ENCODE data around the gene CAV1.
"Not testable (repeated sequence)": the region's sequence is repeated elsewhere in the genome, so short reads cannot be mapped to it uniquely, and the experiment has no call there.

Gene CAV1

GRCh38 chr7:116584721-116585120 lies 59.9 kb downstream of the CAV1 start:
- DNase-seq, result no peak

- DNase-seq, result no peak
Measured at GRCh38 chr7:116585392-116585791, 60.6 kb downstream of the CAV1 start.

DNA sequence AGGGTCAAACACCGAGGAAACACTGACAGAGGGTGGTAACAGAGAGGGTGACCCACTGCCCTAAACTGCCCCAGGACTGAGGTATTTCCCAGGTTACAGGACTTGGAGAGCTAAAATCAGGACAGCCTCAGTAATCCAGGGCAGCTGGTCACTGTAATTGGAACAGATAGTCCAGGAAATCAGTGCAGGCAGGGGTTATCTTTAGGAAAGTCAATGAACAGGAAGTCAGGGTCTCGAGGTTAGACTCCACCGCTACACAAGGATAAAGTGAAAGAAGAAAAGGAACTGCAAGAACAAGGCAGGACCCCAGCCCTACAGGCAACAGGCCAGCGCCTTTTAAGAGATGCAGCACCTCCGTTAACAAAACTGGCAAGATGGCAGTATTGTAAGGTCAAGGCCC lies 61.1 kb downstream of the CAV1 start:
- no peak for DNase-seq

DNA sequence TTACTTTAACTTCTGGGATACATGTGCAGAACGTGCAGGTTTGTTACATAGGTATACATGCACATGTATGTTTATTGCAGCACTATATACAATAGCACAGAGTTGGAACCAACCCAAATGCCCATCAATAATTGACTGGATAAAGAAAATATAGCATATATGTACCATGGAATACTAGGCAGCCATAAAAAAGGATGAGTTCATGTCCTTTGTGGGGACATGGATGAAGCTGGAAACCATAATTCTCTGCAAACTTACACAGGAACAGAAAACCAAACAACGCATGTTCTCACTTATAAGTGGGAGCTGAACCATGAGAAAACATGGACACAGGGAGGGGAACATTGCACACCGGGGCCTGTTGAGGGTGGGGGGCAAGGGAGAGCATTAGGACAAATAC lies 62.4 kb downstream of the CAV1 start:
- not testable (repeated sequence) for DNase-seq

GRCh38 chr7:116588225-116588624 lies 63.4 kb downstream of the CAV1 start:
- DNase-seq, result peak in 1 of 2 donors; percentile 30

DNA sequence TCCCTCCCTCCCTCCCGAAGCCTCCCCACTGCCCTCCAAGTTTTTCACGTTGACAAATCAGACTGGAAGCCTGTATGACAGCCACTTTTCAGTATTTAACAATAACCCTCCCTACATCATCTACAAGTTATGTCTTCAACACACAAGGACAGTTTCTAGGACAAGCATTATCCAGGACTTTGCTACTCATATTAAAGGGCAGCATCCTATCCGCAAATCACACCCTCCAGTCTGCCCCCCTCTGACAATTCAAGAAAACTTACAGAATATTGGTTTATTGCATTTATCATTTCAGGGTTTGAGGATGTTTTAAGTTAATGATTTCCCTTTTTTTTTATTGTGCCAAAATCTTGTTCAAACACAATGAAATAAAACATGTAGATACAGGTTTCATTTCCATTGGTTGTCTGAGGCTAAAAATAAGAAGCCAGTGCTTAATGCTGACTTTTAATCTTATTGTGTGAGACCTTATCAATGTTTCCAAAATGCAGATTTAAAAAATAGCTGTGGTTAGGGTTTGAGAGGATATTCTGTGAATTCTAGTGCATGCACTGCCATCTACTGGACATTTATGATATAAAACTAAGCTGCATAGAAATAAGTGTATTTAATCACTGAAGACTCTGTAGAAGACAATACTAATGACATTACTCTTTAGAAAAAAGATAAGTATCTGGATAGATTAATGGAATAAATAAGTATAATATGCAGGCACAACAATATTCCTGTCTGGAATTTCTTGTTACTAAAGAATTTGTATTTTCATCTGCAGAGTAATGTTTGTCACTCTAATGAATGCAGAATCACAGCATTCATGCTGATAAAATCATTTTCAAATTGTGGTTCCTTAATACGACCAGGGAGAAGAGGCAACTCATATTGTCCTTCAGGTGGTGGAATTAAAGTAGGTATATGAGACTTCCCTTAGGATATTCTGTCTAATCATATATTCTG lies 64.1 kb downstream of the CAV1 start:
- no peak for DNase-seq

DNA sequence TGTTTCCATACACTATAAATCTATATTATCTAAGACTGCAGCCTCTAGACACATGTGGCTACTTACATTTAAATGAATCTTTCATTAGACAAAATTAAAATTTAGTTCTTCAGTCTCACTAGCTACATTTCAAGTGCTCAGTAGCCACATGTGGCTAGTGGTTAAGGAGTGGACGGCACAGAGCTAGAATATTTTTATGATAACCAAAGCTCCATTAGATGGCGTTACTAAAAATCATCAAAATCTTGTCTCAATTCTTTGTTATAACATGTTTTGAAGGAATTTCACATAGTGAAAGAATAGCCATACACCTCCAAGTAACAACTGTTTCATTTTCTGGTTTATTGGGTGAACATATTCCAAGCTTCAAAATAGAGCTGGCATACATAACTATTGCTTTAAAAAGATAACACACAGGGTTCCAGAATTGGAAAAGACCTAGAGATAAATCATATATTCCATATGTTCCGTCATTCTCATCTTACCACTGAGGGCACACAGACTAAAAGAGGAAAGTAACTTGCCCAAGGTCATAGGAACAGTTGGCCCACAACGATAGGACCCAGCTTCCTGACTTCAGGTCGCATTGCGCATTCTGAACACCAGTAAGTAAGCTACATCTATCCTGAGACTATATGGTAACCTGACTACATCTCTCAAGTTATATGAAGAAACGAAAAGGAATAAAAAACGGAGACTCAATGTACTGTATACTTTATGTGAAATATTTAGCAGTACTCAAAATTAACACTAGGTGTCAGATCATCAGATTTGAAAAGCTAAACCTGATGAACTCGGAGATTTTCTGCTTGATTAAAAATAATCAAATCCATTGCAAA lies 66.6 kb downstream of the CAV1 start:
- no peak for DNase-seq

DNA sequence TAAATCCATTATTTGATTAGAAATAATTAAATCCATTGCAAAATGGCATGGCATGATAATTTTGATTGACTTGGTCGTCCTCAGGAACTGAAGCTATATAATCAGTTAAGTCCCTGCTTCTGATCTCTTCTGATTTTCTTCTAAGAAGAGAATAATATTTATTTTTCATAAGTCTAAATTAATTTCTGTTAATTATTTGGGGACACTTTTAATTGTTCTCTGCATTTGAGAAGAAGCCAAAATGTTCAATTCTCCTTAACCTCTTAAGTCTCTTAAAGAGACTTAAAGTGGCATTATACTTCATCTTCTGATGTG lies 67.2 kb downstream of the CAV1 start:
- no peak for DNase-seq

DNA sequence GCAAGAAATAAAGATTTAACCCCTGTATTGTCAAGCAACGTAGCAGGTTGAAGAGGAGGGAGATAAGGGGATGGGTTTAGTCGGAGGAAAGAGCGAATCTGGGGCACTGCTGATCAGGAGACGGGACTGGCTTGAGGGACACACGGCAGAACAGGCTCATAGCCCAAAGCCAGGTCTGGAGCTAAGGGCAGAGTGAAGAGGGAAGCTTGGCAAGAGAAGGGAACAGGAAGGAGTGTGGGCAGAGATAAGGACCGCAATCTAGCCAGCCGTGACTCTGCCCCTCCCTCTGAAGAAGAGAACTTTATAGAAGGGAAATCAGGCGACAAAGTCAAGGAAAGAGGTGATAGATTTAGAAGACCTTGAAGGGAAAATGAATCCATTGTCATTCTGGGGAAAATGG lies 67.6 kb downstream of the CAV1 start:
- no peak for DNase-seq

- DNase-seq, result no peak
Measured at GRCh38 chr7:116593359-116594075, 68.7 kb downstream of the CAV1 start.

DNA sequence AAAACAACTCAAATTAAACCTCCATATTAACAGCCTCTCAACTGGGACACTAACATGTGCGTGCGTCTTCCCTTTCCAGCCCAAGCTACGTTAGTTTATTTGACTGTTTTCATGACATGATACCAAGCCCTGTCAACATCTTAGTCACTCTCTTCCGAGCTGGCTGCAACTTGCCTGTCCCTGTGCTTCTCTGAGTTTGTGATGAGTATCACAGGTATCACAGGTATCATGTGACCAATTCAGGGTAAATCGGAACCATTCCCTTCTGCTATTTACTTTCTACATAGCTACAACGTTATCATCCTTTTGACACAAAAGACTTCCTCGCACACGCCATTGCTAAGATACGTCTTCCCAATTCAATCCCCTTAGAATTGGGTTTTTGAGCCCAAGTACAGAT lies 70.2 kb downstream of the CAV1 start:
- DNase-seq, result no peak

DNA sequence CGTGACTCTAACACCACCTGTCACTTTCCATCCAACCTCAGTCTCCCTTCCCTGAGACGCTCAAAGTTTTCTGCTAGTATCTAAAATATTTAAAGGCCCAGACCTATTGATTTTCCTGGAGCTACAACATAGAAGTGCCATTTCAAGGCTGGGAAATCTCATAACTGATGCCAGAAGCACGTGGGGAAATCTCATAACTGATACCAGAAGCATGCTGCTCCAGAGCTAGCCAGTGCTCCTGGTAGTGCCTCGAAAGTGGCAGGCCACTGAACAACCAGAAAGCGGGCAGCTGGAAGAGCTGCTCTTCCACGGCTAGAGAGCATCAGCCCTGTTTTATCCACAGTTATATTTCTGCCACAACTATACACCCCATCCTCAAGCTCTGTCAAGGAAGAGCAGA lies 72.5 kb downstream of the CAV1 start:
- DNase-seq, result no peak

DNA sequence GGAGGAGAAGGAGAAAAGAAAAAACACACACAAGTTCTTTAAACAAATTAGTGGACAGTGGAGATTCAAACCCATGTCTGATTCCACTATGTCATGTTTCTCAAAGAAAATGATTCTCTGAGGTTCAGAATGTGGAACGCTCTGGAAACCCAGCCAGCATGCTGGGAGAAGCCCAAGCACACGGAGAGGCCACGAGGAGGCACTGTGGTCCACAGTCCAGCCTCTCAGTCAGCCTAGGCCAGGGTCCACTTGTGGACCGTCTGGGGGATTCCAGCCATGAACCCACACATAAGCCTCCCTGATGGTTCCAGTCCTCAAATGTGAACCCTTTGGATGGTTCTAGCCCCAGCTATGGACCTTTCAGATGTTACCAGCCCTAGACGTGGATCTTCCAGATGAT lies 73.4 kb downstream of the CAV1 start:
- DNase-seq, result no peak

DNA sequence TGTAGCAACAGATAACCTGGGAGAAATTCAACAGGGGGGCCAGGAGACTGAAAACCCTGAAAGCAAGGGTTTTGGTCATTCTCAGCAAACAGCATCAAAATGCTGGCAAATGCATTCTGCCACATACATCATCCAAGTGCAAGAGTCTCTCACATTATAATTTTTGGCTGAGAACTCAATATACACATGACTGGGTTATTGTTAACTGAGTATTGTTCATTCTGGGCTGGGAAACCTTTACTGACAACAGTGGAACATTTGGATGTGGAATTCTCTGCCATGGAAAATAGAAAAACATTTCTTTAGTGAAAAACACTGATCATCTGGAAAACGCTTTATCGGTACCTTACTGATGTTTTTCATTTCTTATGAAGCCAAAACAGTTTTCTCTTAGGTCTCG lies 74.0 kb downstream of the CAV1 start:
- no peak for DNase-seq

DNA sequence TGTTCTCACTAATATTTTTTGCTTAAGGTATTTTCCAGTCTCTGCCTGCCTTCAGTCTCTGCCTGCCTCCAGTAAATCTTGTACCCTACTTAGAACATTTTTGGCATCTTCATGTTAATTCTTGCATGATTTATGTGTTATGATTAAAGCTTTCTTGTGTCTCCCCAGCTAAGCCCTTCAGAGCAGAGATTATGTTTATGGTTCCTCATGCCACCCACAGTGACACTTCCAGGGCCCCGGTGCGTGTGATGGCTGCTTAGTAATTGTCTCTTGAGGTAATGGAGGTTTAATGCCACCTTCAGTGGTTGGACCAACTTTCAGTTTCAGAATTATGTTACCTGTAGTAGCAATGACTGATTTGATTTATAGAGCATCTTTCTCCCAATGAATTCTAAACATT lies 76.6 kb downstream of the CAV1 start:
- DNase-seq, result peak in 1 of 2 donors; percentile 24

DNA sequence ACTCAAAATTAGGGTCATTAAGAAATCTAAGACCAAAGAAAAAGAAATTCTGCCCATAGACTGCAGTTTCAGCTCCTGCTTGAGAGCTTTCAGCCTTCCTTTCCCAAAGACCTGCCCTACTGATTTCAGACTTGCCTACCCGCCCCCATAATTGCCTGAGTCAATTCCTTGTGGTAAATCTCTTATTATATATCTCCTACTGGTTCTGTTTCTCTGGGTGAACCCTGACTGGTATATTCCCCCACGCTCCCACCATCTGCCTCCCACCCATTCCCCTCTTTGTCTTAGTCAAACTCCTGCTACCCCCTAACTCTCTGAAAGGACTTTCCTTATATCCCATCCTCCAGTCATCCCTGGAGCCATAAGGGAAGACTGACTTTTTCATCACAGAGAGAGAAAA lies 82.5 kb downstream of the CAV1 start:
- no peak for DNase-seq

DNA sequence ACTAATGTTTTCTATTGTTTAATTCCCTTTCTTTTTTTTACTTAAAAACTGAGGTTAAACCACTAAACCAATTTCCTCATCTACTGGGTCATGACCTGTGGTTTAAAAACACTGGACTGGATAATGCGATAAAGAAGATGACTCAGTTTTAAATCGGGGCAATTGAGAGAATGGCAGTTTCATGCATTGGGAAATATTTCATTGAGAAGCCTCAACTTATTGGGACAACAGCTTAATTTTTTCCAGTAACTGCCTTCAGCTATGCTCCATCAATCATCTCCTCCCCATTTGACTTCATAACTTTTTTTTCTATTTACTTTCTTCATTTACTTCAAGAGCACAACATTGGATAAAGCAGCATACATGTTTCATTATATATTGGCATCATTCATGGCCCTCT lies 85.4 kb downstream of the CAV1 start:
- no peak for DNase-seq

DNA sequence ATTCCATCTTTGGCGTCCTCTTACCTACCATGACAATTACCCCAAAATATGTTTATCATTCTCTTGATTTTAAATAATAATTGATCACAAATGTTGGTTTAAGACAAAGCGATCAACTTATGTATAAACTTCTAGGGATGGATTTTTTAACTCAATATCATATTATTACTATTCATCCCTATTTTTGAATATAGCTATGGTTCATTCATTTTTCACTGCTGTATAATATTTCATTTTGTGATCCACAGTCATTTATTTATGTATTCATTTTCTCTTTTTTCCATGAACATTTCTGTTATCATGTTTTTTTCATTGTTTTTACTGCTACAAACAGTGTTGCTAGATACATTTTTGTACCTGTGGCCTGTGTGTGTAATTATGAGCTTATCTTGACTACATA lies 85.9 kb downstream of the CAV1 start:
- no peak for DNase-seq

Data from stimulated activated CD4-positive, alpha-beta T cell treated with anti-CD3 and anti-CD28 coated beads, Interleukin-2, amount 100 ng/mL, for 24 hours (primary cell).